ENCODE results near the gene NOL6. TPM values are rescaled to one million over a fixed set of nuclear protein-coding genes. Genes with fewer than 3 reads are reported as not detected.
A peak's percentile ranks its signal among the peaks of the same experiment; 100 is the strongest.
"Not testable (repeated sequence)": the region's sequence is repeated elsewhere in the genome, so short reads cannot be mapped to it uniquely, and the experiment has no call there.

The NOL6 gene
- total RNA-seq, 4 donors from 2014 or later = 26.2 to 40.2 (median 31.5) TPM

DNA sequence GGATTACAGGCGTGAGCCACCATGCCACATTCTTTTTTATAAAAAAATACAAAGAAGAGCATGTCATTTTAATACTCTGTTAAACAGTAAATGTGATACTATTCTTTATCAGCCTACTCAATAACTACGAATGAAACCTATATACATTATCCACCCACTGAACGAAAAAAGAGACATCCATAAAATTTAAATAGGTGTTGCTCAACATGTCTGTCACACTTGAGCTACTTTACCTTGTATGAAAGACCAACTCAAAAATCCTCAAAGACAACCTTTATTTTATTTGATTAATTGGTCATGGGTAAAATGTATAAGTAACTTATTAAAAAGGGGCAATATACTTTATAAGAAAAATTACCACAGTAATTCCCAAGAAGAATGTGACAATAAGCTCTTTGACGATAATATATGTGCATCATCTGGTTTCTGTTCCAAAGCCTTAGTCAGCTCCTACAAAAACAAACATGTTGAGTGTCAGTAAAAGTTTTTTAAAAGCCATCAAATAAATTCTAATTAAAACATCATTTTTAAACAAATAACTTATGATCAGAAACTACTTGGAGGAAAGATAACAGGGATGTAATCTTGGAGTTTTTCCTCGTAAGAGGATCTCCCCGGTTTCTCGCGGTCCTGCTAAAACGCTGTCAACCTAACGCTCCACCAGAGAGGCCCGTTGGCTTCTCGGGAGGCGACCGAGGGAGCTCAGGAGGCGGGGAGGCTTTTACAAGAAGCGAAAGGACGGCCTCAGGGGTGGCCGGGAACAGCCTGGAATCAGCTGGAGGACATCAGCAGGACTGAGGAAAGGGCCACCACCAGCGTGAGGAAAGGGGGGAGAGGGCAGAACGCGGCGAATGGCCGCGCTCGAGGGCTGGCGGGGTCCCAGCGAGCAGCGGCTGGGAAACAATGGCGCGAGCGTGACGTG, 36.8 kb upstream of the NOL6 start:
- peak overlapping the region; percentile 44 for H3K4me3 ChIP-seq (ENCODE audit: low read depth, poor library complexity, severe bottlenecking)
- 5 to 6% methylated on average over 32 of the region's 32 CpGs for WGBS, 2 donors
- intact Hi-C loops (cut with DNase I; ENCODE audit: low total_unique reads) = no loop called here
- peak; percentile 40 to 88 for DNase-seq (ENCODE audit: low spot score in 2 of 2)
- TF ChIP-seq, protein P1, sequence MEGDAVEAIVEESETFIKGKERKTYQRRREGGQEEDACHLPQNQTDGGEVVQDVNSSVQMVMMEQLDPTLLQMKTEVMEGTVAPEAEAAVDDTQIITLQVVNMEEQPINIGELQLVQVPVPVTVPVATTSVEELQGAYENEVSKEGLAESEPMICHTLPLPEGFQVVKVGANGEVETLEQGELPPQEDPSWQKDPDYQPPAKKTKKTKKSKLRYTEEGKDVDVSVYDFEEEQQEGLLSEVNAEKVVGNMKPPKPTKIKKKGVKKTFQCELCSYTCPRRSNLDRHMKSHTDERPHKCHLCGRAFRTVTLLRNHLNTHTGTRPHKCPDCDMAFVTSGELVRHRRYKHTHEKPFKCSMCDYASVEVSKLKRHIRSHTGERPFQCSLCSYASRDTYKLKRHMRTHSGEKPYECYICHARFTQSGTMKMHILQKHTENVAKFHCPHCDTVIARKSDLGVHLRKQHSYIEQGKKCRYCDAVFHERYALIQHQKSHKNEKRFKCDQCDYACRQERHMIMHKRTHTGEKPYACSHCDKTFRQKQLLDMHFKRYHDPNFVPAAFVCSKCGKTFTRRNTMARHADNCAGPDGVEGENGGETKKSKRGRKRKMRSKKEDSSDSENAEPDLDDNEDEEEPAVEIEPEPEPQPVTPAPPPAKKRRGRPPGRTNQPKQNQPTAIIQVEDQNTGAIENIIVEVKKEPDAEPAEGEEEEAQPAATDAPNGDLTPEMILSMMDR (IDR thresholded peaks at IDR 0.05) = no peak

DNA sequence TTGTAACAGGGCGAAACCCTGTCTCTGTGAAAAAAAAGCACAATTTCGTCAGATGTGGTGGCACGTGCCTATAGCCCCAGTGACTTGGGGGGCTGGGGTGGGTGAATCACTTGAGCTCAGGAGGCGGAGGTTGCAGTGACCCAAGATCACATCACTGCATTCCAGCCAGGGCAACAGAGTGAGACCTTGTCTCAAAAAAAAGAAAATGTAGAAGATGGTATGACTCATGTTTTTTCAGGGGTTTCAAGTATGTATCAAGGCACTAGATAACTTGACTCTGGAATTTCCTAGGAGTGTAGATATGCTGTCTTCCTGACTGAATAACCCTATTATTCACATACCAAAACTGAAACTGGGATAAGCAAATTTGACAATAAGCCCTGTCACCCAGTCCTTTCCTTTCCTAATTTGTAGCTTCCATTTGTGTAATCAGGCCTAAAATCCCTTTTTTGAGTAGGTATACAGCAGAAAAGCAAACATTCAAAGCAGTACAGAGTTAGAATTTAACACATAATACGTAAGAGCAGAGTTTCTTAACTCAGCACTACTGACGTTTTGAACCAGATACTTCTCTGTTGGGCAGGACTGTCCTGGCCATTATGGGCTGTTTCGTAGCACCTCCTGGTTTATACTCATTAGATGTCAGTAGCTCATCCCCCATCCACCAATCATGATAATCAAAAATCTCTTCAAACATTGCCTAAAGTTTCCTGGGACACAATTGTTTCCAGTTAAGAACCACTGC, 33.1 kb upstream of the NOL6 start:
- 81 to 85% methylated on average over 7 of the region's 7 CpGs for WGBS, 2 donors

DNA sequence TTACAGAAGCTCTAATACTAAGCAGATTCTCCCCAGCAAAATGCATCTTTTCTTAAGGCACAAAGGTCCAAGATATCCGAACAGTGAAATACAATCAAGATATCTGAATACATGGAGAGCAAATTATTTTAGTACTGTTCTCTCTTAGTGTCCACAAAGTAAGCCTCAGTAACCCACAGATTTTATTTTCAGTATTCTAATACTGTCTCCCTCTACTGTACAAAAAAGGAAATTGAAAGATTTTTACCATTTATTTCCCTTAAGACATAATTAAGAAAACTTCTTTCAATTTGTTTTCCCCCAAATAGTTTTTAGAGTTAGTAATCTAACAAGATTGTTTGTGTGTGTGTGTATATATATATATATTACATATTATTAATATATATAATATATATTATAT, 24.7 kb upstream of the NOL6 start:
- no peak for DNase-seq (ENCODE audit: low spot score in 2 of 2)
- intact Hi-C loops (cut with DNase I; ENCODE audit: low total_unique reads) = no loop called here
- TF ChIP-seq POLR2A (IDR thresholded peaks at IDR 0.05) = no peak
- TF ChIP-seq, protein P1 (IDR thresholded peaks at IDR 0.05) = no peak
- WGBS, 2 donors = 65 to 68% methylated on average over 1 of the region's 1 CpG
- no peak overlapping the region for H3K4me3 ChIP-seq (ENCODE audit: low read depth, poor library complexity, severe bottlenecking)

More for the DNA sequence above, 33.1 kb upstream of the NOL6 start:
- intact Hi-C loops (cut with DNase I; ENCODE audit: low total_unique reads) = no loop called here
- DNase-seq (ENCODE audit: low spot score in 2 of 2) = no peak
- H3K4me3 ChIP-seq (ENCODE audit: low read depth, poor library complexity, severe bottlenecking) = no peak overlapping the region
- TF ChIP-seq, protein P1 (IDR thresholded peaks at IDR 0.05) = no peak
- no peak for TF ChIP-seq POLR2A (IDR thresholded peaks at IDR 0.05)

DNA sequence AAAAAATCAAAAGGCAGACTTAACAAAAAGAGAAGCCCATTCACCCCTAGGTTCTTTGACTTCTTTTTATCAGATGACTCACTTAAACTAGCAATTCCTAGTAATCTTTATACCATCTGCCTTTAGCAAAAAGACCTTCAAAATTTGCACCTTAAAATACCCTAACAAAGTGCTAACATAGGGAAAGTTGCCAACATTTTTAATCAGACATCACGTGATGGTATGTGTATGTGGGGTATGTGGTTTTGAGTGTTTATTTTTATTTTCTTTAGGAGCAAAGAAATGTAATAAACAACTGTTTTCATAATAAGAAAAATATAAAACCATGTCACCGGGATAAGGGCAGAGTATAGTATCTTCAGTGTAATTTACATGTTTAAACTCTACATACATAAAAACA, 20.1 kb upstream of the NOL6 start:
- DNase-seq (ENCODE audit: low spot score in 2 of 2); H3K4me3 ChIP-seq (ENCODE audit: low read depth, poor library complexity, severe bottlenecking); intact Hi-C loops (cut with DNase I; ENCODE audit: low total_unique reads): not testable (repeated sequence)
- 63 to 69% methylated on average over 2 of the region's 2 CpGs for WGBS, 2 donors

DNA sequence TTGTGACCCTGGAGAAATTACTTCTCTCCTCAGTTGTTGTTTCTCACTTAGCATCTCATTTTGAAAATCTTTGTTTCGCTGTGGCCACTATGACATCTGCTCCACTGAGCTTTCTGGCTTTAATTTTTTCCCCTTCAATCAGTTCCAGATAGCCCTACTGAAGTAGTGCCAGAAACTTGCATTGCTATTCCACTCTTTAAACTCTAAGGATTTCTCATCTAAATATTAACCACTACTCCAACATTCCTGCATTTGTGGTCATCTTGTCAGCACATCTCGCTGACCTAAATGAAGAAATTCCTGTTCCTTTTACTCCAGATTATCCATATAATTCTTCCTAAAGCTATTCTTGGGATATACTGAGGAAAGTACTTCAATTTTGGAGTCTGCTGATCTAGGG, 15.3 kb upstream of the NOL6 start:
- no peak for TF ChIP-seq POLR2A (IDR thresholded peaks at IDR 0.05)
- TF ChIP-seq, protein P1 (IDR thresholded peaks at IDR 0.05) = no peak
- H3K4me3 ChIP-seq (ENCODE audit: low read depth, poor library complexity, severe bottlenecking) = no peak overlapping the region
- DNase-seq (ENCODE audit: low spot score in 2 of 2) = no peak
- WGBS, 2 donors = 51 to 65% methylated on average over 2 of the region's 2 CpGs
- intact Hi-C loops (cut with DNase I; ENCODE audit: low total_unique reads) = no loop called here

DNA sequence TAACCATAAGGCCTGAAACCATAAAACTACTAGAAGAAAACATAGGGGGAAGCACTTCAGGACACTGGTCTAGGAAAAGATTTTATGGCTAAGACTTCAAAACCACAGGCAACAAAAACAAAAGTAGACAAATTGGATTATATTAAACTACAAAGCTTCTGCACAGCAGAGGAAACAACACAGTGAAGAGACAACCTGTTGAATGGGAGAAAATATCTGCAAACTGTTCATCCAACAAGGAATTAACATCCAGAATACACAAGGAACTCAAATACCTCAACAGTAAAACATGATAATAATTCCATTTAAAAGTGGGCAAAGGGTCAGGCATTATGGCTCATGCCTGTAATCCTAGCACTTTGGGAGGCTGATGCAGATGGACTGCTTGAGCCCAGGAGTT, 11.6 kb upstream of the NOL6 start:
- intact Hi-C loops (cut with DNase I; ENCODE audit: low total_unique reads); H3K4me3 ChIP-seq (ENCODE audit: low read depth, poor library complexity, severe bottlenecking); DNase-seq (ENCODE audit: low spot score in 2 of 2): not testable (repeated sequence)
